GM23248 (cell line): ENCODE results near the gene IRGM. TPM values are rescaled to one million over a fixed set of nuclear protein-coding genes. Genes with fewer than 3 reads are reported as not detected.
"Not testable (repeated sequence)": the region's sequence is repeated elsewhere in the genome, so short reads cannot be mapped to it uniquely, and the experiment has no call there.

Experiments
- DNase-seq: peaks from one replicate; pipeline ENCODE4 v3.0.0-alpha.2; 2015
- H2AFZ ChIP-seq: fragments of 200-600 bp; sonication (generic); 2 replicates; pipeline ENCODE4 v1.6.1; 2016; ENCODE audit warnings: antibody characterized with exemption
- H3F3A ChIP-seq: fragments of 200-600 bp; sonication (generic); 2 replicates; pipeline ENCODE4 v1.6.1; 2016; ENCODE audit warnings: mild to moderate bottlenecking, antibody characterized with exemption, mixed run types; ENCODE audit not compliant: insufficient read depth
- H3K27ac ChIP-seq: fragments of 200-600 bp; sonication (generic); 2 replicates; pipeline ENCODE4 v1.5.1; 2016; ENCODE audit warnings: mild to moderate bottlenecking
- H3K27me3 ChIP-seq: fragments of 200-600 bp; sonication (generic); replicated peaks from 2 replicates; pipeline ENCODE4 v1.6.1; 2016; ENCODE audit warnings: mild to moderate bottlenecking; ENCODE audit not compliant: insufficient read depth
- H3K36me3 ChIP-seq: fragments of 200-600 bp; sonication (generic); 2 replicates; pipeline ENCODE4 v1.6.1; 2016; ENCODE audit warnings: low read depth, mild to moderate bottlenecking
- H3K4me1 ChIP-seq: fragments of 200-600 bp; sonication (generic); 2 replicates; pipeline ENCODE4 v1.6.1; 2016; ENCODE audit warnings: mild to moderate bottlenecking; ENCODE audit not compliant: insufficient read depth
- H3K4me2 ChIP-seq: fragments of 200-600 bp; sonication (generic); one replicate; pipeline ENCODE4 v1.6.1; 2016; ENCODE audit warnings: mild to moderate bottlenecking; ENCODE audit not compliant: unreplicated experiment
- H3K4me3 ChIP-seq: fragments of 200-600 bp; sonication (generic); 2 replicates; pipeline ENCODE4 v1.5.1; 2016; ENCODE audit warnings: mild to moderate bottlenecking
- H3K79me2 ChIP-seq: fragments of 200-600 bp; sonication (generic); 2 replicates; pipeline ENCODE4 v1.6.1; 2016; ENCODE audit warnings: mild to moderate bottlenecking; ENCODE audit not compliant: insufficient read depth
- H3K9ac ChIP-seq: fragments of 200-600 bp; sonication (generic); 2 replicates; pipeline ENCODE4 v1.6.1; 2016; ENCODE audit warnings: mild to moderate bottlenecking
- H3K9me2 ChIP-seq: fragments of 200-600 bp; sonication (generic); 2 replicates; pipeline ENCODE4 v1.6.1; 2016; ENCODE audit warnings: mixed run types, mild to moderate bottlenecking, moderate library complexity; ENCODE audit not compliant: insufficient read depth
- H3K9me3 ChIP-seq: fragments of 200-600 bp; sonication (generic); one replicate; pipeline ENCODE4 v1.6.1; 2017; ENCODE audit warnings: low read depth
- H4K20me1 ChIP-seq: fragments of 200-600 bp; sonication (generic); 2 replicates; pipeline ENCODE4 v1.6.0; 2016; ENCODE audit not compliant: insufficient read depth
- EZH2 ChIP-seq: fragments of 200-600 bp; sonication (generic); IDR thresholded peaks from 2 replicates; pipeline ENCODE4 v1.6.1; 2018; ENCODE audit warnings: antibody characterized with exemption, mild to moderate bottlenecking; ENCODE audit not compliant: insufficient read depth, poor library complexity, severe bottlenecking
- EZH2phosphoT487 ChIP-seq: fragments of 200-600 bp; sonication (generic); IDR thresholded peaks from 2 replicates; pipeline ENCODE4 v1.6.1; 2018; ENCODE audit warnings: antibody characterized with exemption, moderate library complexity, mild to moderate bottlenecking, low read depth; ENCODE audit not compliant: insufficient read depth
- WGBS, 2 experiments: methylation state at CpG; one replicate each; pipeline ENCODE4 v1.1.6; 2015 to 2017; ENCODE audit warnings: low lambda C conversion rate in 2 of 2, low coverage in 1 of 2; ENCODE audit errors: missing lambda C conversion rate in 2 of 2; 5-methylcytosine and 5-hydroxymethylcytosine counted together
- in situ Hi-C: fragments of 300-500 bp; cut with MboI; formaldehyde crosslinking; loops from 2 replicates; pipeline ENCODE4 v1.15.0; 2020
- polyA plus RNA-seq: library from polyadenylated mRNA; unstranded; fragments of >200 nt; fragmentation: Nextera tagmentation; extraction: Ambion mirVana; gene quantifications from 2 replicates; pipeline ENCODE4 v1.2.1, GENCODE V29; 2016
- total RNA-seq: library from RNA; depleted of rRNA; stranded (reverse); fragments of >200 nt; shearing (Covaris generic); gene quantifications from 2 replicates; pipeline ENCODE4 v1.2.3, GENCODE V29; 2014

The IRGM gene
- total and polyA plus RNA-seq, 2 experiments from 2014 or later = not detected

DNA sequence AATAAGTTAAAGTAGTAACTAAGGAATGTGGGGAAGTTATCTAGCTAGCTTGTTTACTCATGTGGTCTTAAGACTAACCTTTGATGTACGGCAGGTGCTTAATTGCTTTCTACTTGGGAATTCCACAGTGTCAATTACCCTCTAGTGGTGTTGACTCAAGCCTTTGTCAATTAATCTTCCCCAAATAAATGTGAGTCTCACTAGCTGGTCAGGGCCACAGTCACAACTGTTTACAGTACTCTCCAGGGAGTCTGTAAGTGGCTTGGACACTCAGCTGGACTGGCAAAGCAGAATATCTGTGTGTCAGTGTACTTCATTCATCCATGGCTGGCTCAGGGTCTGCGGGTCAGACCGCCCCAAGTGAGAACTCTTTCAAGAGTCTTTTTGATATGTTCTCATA is 37.0 kb upstream of the IRGM start:
- Histone ChIP-seq H3K36me3 (no peaks in the 10 kb centered on the region), H3K27me3 (no peaks in the 10 kb centered on the region), H3K27ac (no peak overlapping the region), H3K4me2 (no peak overlapping the region), H3F3A (no peaks in the 10 kb centered on the region), H4K20me1 (no peaks in the 10 kb centered on the region), H2AFZ (no peak overlapping the region), H3K4me1 (no peaks in the 10 kb centered on the region), H3K9me3 (peaks cover 3% of the 10 kb centered on the region), H3K4me3 (no peak overlapping the region), H3K79me2 (no peaks in the 10 kb centered on the region), H3K9me2 (no peaks in the 10 kb centered on the region), H3K9ac (no peak overlapping the region)
- no peak for DNase-seq
- TF ChIP-seq EZH2 (no peak), EZH2phosphoT487 (no peak)
- in situ Hi-C loops = no loop called here
- 76 to 83% methylated on average over 3 of the region's 3 CpGs for WGBS, 2 experiments

GRCh38 chr5:150815010-150815409 is 31.3 kb upstream of the IRGM start:
- no peaks in the 10 kb centered on the region for H3K9me2 ChIP-seq
- H3K9ac ChIP-seq = no peak overlapping the region
- 0 out of 2 replicates have a peak, but pooled peaks cover 4% of the 10 kb centered on the region for H3K27me3 ChIP-seq
- H3K4me2 ChIP-seq = no peak overlapping the region
- H3K9me3 ChIP-seq = peaks cover 3% of the 10 kb centered on the region
- no peak overlapping the region for H3K4me3 ChIP-seq
- no peaks in the 10 kb centered on the region for H3K36me3 ChIP-seq
- H2AFZ ChIP-seq = no peak overlapping the region
- H3K27ac ChIP-seq = no peak overlapping the region
- no peaks in the 10 kb centered on the region for H3K79me2 ChIP-seq
- in situ Hi-C loops = no loop called here
- no peaks in the 10 kb centered on the region for H4K20me1 ChIP-seq
- no peaks in the 10 kb centered on the region for H3F3A ChIP-seq
- no peak for DNase-seq
- no peaks in the 10 kb centered on the region for H3K4me1 ChIP-seq
- TF ChIP-seq EZH2phosphoT487 (no peak), EZH2 (no peak)

GRCh38 chr5:150816946-150817345 is 29.4 kb upstream of the IRGM start:
- no peak overlapping the region for H3K4me3 ChIP-seq
- TF ChIP-seq EZH2phosphoT487 = no peak
- no peak for TF ChIP-seq EZH2
- in situ Hi-C loops = no loop called here
- no peaks in the 10 kb centered on the region for H4K20me1 ChIP-seq
- no peak overlapping the region for H3K4me2 ChIP-seq
- 0 out of 2 replicates have a peak, but pooled peaks cover 4% of the 10 kb centered on the region for H3K27me3 ChIP-seq
- H3K9ac ChIP-seq = no peak overlapping the region
- H3F3A ChIP-seq = no peaks in the 10 kb centered on the region
- no peak overlapping the region for H3K27ac ChIP-seq
- 59% methylated on average over 2 of the region's 2 CpGs for WGBS, 2 experiments
- no peaks in the 10 kb centered on the region for H3K79me2 ChIP-seq
- H3K9me3 ChIP-seq = peaks cover 3% of the 10 kb centered on the region
- DNase-seq = no peak
- no peaks in the 10 kb centered on the region for H3K9me2 ChIP-seq
- no peak overlapping the region for H2AFZ ChIP-seq
- no peaks in the 10 kb centered on the region for H3K36me3 ChIP-seq
- no peaks in the 10 kb centered on the region for H3K4me1 ChIP-seq

DNA sequence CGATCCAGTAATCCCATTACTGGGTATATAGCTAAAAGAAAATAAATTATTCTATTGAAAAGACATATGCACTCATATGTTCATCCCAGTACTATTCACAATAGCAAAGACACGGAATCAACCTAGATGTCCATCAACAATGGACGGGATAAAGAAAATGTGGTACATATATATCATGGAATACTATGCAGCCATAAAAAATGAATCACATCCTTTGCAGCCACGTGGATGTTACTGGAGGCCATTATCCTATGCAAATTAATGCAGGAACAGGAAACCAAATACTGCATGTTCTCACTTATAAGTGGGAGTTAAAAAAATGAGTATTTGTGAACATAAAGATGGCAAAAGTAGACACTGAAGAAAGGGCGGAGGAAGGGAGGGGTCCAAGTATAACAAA is 16.6 kb upstream of the IRGM start:
- 48 to 50% methylated on average over 5 of the region's 5 CpGs for WGBS, 2 experiments
- Histone ChIP-seq H4K20me1 (no peaks in the 10 kb centered on the region), H3K9me3 (no peaks in the 10 kb centered on the region), H3K9me2 (no peaks in the 10 kb centered on the region), H3K9ac (no peak overlapping the region), H3K4me1 (no peaks in the 10 kb centered on the region), H3K79me2 (no peaks in the 10 kb centered on the region), H3K27ac (no peak overlapping the region), H3K4me2 (no peak overlapping the region), H3K36me3 (no peaks in the 10 kb centered on the region), H2AFZ (no peak overlapping the region), H3F3A (no peaks in the 10 kb centered on the region), H3K4me3 (no peak overlapping the region), H3K27me3 (no peaks in the 10 kb centered on the region)
- TF ChIP-seq EZH2phosphoT487 = no peak
- TF ChIP-seq EZH2 = no peak
- in situ Hi-C loops = no loop called here
- no peak for DNase-seq

- H3K4me2 ChIP-seq, H3K79me2 ChIP-seq, H3K36me3 ChIP-seq, H3K27me3 ChIP-seq, H4K20me1 ChIP-seq, H3F3A ChIP-seq, H3K27ac ChIP-seq, H3K4me3 ChIP-seq, H2AFZ ChIP-seq, DNase-seq, H3K9me2 ChIP-seq, H3K4me1 ChIP-seq, in situ Hi-C loops, H3K9me3 ChIP-seq, H3K9ac ChIP-seq: not testable (repeated sequence)
- WGBS, 2 experiments = 22 to 27% methylated on average over 3 of the region's 3 CpGs
These were observed 14.5 kb upstream of the IRGM start for GRCh38 chr5:150831821-150832220.
